ENCODE results near the gene ROR2. TPM values are rescaled to one million over a fixed set of nuclear protein-coding genes. Genes with fewer than 3 reads are reported as not detected.

ROR2 gene
- total RNA-seq, 1 donor from 2014 or later = 14.9 TPM

DNA sequence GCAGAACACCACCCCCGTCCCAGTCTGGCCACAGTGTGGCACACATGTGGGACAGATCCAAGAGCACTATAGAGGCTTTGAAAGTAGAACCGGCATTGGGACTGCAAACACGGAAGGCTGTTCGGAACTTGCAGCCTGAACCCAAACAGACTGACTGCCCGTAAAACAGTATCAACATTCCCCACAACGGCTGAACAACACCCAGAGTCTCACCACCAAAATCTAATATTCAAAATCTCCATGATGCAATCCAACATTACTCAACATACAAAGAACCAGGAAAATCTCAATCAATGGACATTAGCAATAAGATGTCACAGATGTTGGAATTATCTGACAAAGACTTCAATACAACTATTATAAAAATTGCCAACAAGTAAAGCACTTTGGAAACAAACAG is 82.3 kb downstream of the ROR2 start:
- DNase-seq (ENCODE audit: low read depth, low spot score) = no peak
- Mint-ChIP-seq H3K36me3 (ENCODE audit: low read depth) (peaks cover 2% of the 10 kb centered on the region), H3K4me3 (no peak overlapping the region), H3K9me3 (no peaks in the 10 kb centered on the region), H3K27me3 (ENCODE audit: low read depth) (no peaks in the 10 kb centered on the region), H3K4me1 (peaks cover 25% of the 10 kb centered on the region), H3K27ac (ENCODE audit: unreplicated experiment) (peak overlapping the region; percentile 28)
- no peak for TF ChIP-seq CTCF (conservative IDR thresholded peaks at IDR 0.05)

DNA sequence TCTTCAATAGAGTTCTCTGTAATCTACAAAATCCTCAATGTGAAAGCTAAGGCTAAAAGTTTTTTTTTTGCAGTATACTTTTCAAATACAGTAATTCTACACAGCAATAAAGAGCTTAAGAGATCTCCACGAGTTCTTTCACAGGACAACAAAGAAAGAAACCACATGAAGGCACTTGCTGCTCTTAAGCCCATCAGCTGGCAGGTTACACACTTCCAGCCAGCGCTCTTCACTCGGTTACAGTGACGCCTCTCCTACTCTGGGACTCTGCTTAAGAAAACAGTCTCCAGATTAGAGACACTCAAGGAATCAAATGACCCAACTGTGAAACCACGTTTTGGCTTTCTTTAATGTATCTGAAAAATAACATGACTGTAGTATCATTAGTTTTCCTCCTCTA is 85.0 kb downstream of the ROR2 start:
- H3K9me3 Mint-ChIP-seq = peaks cover 5% of the 10 kb centered on the region
- no peak for DNase-seq (ENCODE audit: low read depth, low spot score)
- H3K36me3 Mint-ChIP-seq (ENCODE audit: low read depth) = peaks cover 5% of the 10 kb centered on the region
- peaks cover 30% of the 10 kb centered on the region for H3K4me1 Mint-ChIP-seq
- no peak for TF ChIP-seq CTCF (conservative IDR thresholded peaks at IDR 0.05)
- no peaks in the 10 kb centered on the region for H3K27me3 Mint-ChIP-seq (ENCODE audit: low read depth)
- H3K27ac Mint-ChIP-seq (ENCODE audit: unreplicated experiment) = no peak overlapping the region
- H3K4me3 Mint-ChIP-seq = no peak overlapping the region

DNA sequence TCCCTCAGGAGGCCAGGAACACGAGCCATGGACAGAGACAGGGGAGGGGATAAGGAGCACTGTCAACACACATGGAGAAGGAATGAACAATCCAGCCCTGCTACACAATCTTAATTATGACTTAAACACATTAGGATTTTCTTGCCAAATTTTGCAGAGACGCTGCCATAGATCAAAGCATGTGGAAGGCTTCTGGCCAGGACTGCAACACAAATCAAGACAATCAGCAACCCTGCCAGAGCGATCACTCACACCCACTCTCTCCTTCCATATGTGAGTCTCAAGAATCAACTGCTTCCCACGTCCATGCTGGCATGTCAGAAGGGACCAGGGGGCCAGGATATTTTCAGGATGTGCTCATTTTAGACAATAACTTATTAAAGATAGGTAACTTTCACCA is 85.6 kb downstream of the ROR2 start:
- peaks cover 5% of the 10 kb centered on the region for H3K36me3 Mint-ChIP-seq (ENCODE audit: low read depth)
- H3K27ac Mint-ChIP-seq (ENCODE audit: unreplicated experiment) = no peak overlapping the region
- peaks cover 5% of the 10 kb centered on the region for H3K9me3 Mint-ChIP-seq
- peaks cover 27% of the 10 kb centered on the region for H3K4me1 Mint-ChIP-seq
- no peaks in the 10 kb centered on the region for H3K27me3 Mint-ChIP-seq (ENCODE audit: low read depth)
- H3K4me3 Mint-ChIP-seq = no peak overlapping the region
- no peak for DNase-seq (ENCODE audit: low read depth, low spot score)
- TF ChIP-seq CTCF (conservative IDR thresholded peaks at IDR 0.05) = no peak

DNA sequence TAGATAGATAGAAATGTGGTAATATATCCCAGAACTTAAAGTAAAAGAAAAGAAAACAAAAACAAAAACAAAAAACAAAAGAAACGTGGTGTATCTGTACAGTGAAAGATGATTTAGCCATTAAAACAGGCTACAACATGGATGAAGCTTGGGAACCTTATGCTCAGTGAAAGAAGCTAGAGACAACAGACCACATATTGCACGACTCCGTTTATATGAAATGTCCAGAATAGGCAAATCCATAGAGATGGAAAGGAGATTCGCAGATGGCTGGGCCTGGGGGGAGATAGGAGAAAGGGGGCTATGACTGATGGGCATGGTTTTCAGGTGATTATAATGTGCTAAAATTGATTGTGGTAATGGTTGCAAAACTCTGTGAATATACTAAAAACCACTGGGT is 86.6 kb downstream of the ROR2 start:
- H3K27ac Mint-ChIP-seq (ENCODE audit: unreplicated experiment) = no peak overlapping the region
- no peak for DNase-seq (ENCODE audit: low read depth, low spot score)
- peaks cover 7% of the 10 kb centered on the region for H3K36me3 Mint-ChIP-seq (ENCODE audit: low read depth)
- TF ChIP-seq CTCF (conservative IDR thresholded peaks at IDR 0.05) = no peak
- H3K9me3 Mint-ChIP-seq = peaks cover 5% of the 10 kb centered on the region
- peaks cover 28% of the 10 kb centered on the region for H3K4me1 Mint-ChIP-seq
- no peaks in the 10 kb centered on the region for H3K27me3 Mint-ChIP-seq (ENCODE audit: low read depth)
- H3K4me3 Mint-ChIP-seq = no peak overlapping the region

- Mint-ChIP-seq H3K4me1 (peaks cover 55% of the 10 kb centered on the region), H3K9me3 (peaks cover 5% of the 10 kb centered on the region), H3K27me3 (ENCODE audit: low read depth) (no peaks in the 10 kb centered on the region), H3K4me3 (peak overlapping the region; percentile 18), H3K27ac (ENCODE audit: unreplicated experiment) (peak overlapping the region; percentile 94), H3K36me3 (ENCODE audit: low read depth) (peaks cover 9% of the 10 kb centered on the region)
- no peak for TF ChIP-seq CTCF (conservative IDR thresholded peaks at IDR 0.05)
- no peak for DNase-seq (ENCODE audit: low read depth, low spot score)
Observed at GRCh38 chr9:91858213-91859030, 91.6 kb downstream of the ROR2 start.

Measured in neural crest cell (in vitro differentiated cells).